GM19372 (cell line): ENCODE data around the gene TMA7B.
"Not testable (repeated sequence)": the region's sequence is repeated elsewhere in the genome, so short reads cannot be mapped to it uniquely, and the experiment has no call there.

Source experiments
- ATAC-seq: cut with Tn5 transposase; IDR thresholded peaks from one replicate; pipeline ENCODE4 v1.9.1; 2021; ENCODE audit warnings: mild to moderate bottlenecking, low read depth, moderate library complexity; ENCODE audit not compliant: unreplicated experiment

TMA7B gene

DNA sequence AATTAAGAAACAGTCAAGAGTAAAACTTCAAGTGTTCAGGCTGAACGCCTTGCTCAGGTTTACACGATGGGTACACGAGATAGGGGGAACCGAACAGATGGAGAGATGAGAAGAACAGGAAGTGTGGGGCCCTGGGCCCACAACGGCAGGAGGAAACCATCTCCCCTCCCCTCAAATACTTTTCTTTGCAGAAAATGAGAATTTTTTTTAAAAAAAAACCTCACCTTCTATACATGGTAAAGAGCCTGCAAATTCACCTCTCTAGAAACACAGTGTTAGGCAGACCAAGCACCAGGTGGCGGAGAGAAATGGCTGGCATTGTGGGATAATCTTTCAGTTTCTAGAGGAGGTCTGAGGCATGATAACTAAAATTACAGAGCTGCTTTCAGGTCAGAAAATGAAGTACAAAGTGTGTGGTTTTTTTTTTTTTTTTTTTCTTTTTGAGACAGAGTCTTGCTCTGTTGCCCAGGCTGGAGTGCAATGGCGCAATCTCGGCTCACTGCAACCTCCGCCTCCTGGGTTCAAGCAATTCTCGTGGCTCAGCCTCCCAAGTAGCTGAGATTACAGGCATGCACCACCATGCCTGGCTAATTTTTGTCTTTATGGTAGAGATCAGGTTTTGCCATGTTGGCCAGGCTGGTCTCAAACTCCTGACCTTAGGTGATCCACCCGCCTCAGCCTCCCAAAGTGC lies 8.4 kb upstream of the TMA7B start:
- not testable (repeated sequence) for ATAC-seq

DNA sequence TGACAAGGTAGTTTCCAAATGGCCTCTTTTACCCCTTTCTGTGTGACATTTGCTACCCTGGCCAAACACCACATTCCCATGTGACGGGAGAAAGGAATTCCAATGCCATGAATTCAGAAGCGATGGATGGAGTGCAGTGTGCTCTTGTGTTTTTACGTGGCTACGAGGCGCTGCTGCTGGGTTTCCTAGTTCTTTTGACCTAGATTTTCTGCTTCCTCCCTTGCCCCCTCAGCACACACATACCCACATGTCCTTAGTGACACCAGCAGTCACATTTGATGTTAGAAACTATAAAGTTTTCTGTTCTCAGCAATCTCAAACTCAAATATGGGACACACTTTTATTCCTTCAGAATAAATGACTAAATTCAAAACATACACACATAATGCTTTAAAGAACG lies 7.8 kb upstream of the TMA7B start:
- no peak for ATAC-seq

DNA sequence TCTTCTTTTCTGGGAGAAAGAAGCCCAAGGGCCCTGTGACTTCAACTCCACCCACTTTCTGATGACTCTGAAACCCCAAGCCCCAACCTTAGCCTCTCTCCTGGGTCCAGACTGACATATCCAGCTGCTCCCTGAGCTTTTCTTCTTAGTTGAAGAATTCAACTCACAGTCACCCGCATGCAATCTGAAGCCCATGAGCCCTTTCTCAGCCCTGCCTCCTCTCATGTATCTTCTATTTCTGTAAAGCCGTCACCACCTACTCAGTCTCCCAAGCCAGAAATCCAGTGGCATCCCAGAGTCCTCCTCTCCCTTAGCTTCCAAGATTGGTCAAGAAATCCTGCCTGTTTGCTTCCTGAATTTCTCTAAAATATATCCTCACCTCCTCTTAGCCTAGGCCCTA lies 7.1 kb upstream of the TMA7B start:
- ATAC-seq: no peak

DNA sequence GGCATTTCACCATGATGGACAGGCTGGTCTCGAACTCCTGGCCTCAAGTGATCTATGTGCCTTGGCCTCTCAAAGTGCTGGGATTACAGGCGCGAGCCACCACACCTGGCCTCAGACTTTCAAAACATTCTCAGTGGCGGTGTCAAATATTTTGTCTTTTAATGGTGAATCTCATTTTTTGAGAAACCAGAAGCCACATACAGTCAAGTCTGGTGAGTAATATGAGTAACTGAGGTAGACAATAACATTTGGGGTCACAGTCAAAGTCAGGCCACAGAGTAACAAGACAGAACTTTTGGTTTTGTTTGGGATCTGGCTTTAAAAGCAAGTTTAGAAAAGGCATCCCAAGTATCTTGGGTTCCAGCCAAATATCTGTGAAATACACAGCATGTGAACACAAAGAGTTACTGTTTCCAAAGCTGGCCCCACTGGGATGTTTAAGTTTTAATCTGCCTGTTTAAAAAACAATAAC lies 5.6 kb upstream of the TMA7B start:
- ATAC-seq: no peak

- no peak for ATAC-seq
These were observed 4.5 kb upstream of the TMA7B start for GRCh38 chr22:39955675-39956074.

DNA sequence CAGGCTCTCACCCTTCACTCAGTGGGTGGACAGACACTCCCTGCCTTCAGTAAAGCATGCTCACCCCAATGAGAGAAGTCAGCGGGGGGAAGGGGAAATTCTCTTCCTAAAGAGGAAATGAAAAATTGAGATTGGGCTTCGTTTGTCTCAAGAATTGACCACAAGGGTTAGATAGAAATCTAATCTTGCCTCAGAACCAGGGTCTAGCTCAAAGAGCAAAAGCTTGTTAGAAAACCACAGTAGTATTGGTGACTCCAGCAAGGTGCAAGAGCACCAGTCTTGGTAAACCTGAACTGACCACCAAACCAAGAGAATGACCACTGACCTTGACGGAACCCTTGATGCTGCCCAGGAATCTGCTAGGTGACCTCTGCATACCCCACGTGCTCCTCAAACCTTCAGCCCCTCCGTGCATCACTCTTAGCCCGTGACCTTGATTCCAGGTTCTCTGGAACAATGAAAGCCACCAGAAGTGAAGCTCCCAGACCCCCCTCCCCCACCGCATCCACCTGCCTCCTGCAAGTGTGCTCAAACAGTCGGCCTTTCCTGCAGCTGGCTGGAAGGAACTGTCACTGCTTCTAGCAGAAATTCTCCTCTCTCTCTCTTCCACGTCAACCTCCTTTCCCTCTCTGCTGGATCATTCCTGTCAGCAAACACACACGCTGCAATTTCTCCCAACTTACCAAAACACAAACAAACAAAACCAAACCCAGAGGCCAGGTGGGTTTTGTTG lies 3.1 kb upstream of the TMA7B start:
- no peak for ATAC-seq

DNA sequence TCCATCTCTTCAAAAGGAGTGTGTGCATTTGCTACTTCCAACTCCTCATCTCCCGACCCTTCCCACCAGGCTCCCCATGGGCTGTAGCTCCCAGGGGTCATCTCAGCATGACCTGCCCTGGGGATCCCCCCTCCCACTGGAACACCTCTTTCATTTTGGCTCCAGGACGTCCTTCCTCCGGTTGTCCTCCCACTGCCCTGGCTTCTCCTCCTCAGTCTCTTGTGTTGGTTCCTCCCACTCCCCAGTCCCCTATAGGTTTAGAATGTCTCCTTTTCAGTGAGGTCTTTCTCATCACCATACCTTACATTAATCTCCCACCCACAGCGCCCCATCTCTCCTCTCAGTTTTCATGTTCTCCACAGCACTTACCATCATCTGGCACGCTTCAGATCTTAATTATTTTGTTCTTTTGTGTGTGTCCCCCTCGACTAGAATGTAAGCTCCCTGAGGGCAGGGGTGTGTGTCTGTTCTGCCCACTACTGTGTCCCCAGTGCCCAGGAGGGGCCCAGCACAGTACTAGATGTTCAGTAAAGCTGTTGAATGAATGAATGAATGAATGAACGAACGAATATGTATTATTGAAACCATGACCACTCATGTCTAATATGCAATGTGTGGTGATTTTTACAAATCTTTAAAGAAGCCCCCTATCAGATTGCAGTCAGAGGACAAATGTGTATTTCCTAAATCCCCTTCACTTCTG lies 2.0 kb upstream of the TMA7B start:
- ATAC-seq: no peak

GRCh38 chr22:39958949-39959639 lies 1.1 kb upstream of the TMA7B start:
- no peak for ATAC-seq

DNA sequence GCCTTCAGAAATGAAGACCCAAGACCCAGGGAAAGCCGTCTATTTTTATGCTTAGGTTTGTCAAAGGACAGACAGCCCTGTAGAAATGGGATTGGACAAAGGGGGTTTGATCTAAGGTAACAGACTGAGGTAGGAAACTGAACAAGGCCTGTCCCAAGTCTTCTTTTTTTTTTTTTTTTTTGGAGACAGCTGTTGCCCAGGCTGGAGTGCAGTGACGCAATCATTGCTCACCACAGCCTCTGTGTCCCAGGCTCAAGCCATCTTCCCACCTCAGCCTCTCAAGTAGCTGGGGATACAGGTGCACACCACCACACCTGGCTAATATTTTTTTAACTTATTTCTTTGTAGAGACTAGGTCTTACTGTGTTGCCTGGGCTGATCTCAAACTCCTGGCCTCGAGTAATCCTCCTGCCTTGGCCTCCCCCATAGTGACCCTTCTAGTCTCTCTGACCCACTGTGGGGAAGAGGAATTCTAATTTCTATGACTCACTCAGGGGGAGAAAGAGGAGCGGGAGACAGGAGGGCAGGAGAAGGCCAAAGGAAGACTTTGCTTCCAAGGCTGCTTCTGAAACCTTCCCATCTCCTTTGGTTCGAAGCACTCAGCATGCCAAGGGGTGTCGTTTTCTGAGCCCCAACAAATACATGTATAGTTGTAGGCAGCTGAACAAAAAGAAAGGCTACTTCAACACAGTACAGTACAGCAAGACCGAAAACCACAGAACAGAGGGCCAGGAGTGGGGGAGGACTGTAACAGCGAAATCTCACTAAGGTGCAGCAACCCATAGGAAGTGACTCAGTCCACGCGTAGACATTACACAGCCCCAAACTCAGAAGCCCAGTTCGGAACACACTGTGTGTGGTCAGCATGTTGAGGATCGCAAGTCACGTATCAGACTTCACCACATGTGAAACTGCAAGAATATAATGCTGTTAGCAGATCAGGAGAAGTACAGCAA lies 872 bp downstream of the TMA7B start:
- ATAC-seq: peak; percentile 56

DNA sequence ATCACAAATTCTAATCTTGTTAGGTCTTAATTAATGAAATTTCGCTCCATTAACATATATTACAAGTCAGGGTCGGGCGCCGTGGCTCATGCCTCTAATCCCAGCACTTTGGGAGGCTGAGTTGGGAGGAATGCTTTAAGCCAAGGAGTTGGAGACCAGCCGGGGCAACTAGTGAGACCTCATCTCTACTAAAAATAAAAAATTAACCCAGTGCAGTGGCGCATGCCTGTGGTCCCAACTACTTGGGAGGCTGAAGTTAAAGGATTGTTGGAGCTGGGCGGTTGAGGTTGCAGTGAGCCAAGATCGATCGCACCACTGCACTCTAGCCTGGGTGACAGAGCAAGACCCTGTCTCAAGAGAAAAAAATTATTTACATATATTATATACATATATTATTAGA lies 1.9 kb downstream of the TMA7B start:
- ATAC-seq: no peak

DNA sequence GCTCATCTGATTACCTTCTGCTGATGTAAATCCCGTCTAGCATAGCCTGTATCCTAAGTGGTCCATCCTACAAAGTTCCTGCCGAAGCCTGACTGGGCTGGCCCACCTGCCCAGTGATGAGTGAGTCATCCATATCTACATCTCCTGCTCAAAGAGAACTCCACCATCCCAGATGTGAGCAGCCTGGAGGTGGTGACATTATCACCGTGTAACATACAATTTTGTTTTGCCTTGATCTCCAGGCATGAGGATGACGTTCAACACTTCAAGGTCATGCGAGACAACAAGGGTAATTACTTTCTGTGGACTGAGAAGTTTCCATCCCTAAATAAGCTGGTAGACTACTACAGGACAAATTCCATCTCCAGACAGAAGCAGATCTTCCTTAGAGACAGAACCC lies 5.6 kb downstream of the TMA7B start:
- no peak for ATAC-seq

GRCh38 chr22:39966470-39966869 lies 6.3 kb downstream of the TMA7B start:
- ATAC-seq: no peak

DNA sequence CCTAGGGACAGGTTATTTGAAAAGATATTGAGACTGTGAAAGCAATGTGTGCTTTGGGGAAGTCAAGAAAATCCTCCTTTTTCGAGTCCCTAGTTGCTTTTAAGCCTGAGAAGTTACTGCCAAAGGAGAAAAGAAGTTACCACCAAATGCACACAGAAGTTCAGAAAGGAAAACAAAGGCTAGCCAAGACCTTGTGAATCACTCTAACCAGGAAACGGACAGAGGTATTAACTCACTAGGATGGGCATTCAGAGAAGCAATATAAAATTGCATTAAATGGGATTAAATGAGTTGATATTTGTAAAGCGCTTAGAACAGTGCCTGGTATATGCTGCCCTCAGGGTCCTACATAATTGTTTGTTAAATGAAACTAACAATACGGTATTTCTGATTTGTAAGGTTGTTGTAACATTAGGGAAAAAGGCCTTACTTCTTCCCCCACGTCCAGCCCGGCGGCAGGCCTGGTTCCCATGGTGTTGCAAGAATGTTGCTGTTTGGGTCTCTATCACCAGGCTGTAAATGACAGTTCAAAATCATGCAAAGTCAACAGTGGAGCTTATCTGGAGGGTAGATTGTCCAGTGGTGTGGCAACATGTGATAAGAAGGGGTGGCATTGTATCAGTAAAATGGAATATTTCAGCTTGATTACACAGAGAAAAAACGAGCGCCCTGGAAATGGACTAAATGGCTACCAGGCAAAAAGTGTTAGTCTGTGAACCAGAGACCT lies 7.1 kb downstream of the TMA7B start:
- no peak for ATAC-seq

GRCh38 chr22:39967996-39968972 lies 8.1 kb downstream of the TMA7B start:
- no peak for ATAC-seq

- no peak for ATAC-seq
These were observed 10.5 kb downstream of the TMA7B start for GRCh38 chr22:39970742-39971141.

DNA sequence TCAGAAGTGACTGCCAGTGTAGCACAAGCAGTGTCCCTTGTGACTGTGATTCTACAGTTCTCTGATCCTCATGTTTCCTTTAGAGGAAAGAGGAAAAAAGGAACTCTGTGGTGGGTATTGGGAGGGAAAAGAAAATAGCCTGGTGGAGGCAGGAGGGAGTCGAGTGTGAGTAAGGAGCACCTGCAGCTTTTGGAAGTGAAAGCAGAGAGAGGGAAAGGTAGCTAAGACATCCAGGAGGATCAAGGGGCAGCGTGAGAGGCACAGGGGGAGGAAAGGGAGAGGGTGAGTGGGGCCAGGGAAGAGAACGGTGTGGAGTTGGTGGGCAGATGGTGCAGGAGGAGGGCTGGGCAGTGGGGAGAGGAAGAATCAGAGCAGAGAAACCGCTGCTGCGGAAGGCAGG lies 12.4 kb downstream of the TMA7B start:
- ATAC-seq: no peak

DNA sequence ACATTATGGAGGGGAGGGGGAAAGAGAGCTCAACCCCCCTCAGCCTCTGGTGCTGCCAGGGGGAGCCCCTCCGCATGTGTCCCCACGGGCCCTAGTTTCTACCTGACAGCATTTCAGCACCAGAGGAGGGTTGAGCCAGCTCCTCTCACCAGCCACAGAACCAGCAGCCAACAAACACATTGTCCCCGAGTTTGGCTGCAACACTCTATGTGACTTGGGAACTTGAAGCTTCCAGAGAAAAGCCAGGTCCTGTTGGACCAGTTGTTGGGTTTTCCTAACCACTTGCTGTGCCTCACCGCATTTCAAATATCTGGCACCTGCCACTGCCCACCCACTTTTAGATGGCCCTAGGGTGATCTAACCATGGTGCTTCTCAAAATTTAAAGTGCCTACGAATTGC lies 13.5 kb downstream of the TMA7B start:
- ATAC-seq: no peak

- no peak for ATAC-seq
These were observed 13.9 kb downstream of the TMA7B start for GRCh38 chr22:39974065-39974464.
